ENCODE results near the gene FBLN7. TPM values are rescaled to one million over a fixed set of nuclear protein-coding genes. Genes with fewer than 3 reads are reported as not detected.

Gene FBLN7
- total and polyA plus RNA-seq, 4 donors: 0.60 to 2.4 (median 1.9) TPM

DNA sequence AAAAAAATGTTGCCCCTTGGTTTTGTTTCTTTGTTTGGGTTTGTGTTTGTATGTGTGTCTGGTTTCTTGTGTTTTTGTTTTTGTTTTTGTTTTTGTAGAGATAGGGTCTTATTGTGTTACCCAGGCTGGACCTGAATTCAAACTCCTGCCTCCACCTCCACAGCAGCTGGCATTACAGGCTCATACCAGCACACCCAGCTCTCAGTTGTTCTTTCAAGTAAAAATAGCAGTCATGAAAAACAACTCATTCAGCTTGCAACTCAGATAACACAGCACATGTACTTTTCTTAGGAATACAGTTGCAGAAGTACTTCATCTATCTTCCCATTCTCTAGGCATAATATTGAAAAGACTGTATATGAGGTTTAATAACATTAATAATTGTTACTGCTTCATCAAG lies 79.7 kb downstream of the FBLN7 start:
- Histone ChIP-seq H3K4me1 (ENCODE audit: control insufficient read depth in 4 of 4, insufficient read depth in 4 of 4, low read length in 3 of 4) (no peaks in the 10 kb centered on the region), H3K9ac (ENCODE audit: low read depth in 1 of 2, low read length in 2 of 2) (no peak overlapping the region), H3K27me3 (ENCODE audit: control insufficient read depth in 4 of 4, insufficient read depth in 4 of 4, low read length in 3 of 4) (no peaks in the 10 kb centered on the region), H3K36me3 (ENCODE audit: control insufficient read depth in 4 of 4, insufficient read depth in 3 of 4, low read depth in 1 of 4, low read length in 3 of 4) (peaks cover 2 to 8% (median 6%) of the 10 kb centered on the region in 4 donors), H3K9me3 (ENCODE audit: control insufficient read depth in 4 of 4, low read length in 3 of 4) (peaks cover 0 to 3% (median 0%) of the 10 kb centered on the region in 4 donors), H3K4me3 (ENCODE audit: low read depth in 1 of 3, low read length in 3 of 3) (no peak overlapping the region), H3K27ac (ENCODE audit: low read depth in 1 of 2, low read length in 2 of 2) (no peak overlapping the region)
- no peak for DNase-seq (ENCODE audit: low spot score)
- TF ChIP-seq SP1 (IDR thresholded peaks at IDR 0.05) (no peak), GABPA (IDR thresholded peaks at IDR 0.05 in 1 of 2, conservative IDR thresholded peaks at IDR 0.05 in 1 of 2) (no peak), NR2F2 (IDR thresholded peaks at IDR 0.05) (no peak), HNF4G (IDR thresholded peaks at IDR 0.05) (no peak), HNF4A (conservative IDR thresholded peaks at IDR 0.05) (no peak), EGR1 (IDR thresholded peaks at IDR 0.05; ENCODE audit: low read depth in 2 of 2) (no peak), FOXA1 (IDR thresholded peaks at IDR 0.05) (no peak), RAD21 (IDR thresholded peaks at IDR 0.05) (no peak), RXRA (IDR thresholded peaks at IDR 0.05) (no peak), TAF1 (conservative IDR thresholded peaks at IDR 0.05) (no peak), JUND (IDR thresholded peaks at IDR 0.05) (no peak), FOXA2 (IDR thresholded peaks at IDR 0.05) (no peak), YY1 (IDR thresholded peaks at IDR 0.05) (no peak)
- TF ChIP-seq, protein P1, sequence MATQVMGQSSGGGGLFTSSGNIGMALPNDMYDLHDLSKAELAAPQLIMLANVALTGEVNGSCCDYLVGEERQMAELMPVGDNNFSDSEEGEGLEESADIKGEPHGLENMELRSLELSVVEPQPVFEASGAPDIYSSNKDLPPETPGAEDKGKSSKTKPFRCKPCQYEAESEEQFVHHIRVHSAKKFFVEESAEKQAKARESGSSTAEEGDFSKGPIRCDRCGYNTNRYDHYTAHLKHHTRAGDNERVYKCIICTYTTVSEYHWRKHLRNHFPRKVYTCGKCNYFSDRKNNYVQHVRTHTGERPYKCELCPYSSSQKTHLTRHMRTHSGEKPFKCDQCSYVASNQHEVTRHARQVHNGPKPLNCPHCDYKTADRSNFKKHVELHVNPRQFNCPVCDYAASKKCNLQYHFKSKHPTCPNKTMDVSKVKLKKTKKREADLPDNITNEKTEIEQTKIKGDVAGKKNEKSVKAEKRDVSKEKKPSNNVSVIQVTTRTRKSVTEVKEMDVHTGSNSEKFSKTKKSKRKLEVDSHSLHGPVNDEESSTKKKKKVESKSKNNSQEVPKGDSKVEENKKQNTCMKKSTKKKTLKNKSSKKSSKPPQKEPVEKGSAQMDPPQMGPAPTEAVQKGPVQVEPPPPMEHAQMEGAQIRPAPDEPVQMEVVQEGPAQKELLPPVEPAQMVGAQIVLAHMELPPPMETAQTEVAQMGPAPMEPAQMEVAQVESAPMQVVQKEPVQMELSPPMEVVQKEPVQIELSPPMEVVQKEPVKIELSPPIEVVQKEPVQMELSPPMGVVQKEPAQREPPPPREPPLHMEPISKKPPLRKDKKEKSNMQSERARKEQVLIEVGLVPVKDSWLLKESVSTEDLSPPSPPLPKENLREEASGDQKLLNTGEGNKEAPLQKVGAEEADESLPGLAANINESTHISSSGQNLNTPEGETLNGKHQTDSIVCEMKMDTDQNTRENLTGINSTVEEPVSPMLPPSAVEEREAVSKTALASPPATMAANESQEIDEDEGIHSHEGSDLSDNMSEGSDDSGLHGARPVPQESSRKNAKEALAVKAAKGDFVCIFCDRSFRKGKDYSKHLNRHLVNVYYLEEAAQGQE (IDR thresholded peaks at IDR 0.05): no peak
- TF ChIP-seq, protein P2, sequence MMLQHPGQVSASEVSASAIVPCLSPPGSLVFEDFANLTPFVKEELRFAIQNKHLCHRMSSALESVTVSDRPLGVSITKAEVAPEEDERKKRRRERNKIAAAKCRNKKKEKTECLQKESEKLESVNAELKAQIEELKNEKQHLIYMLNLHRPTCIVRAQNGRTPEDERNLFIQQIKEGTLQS (IDR thresholded peaks at IDR 0.05): no peak
- TF ChIP-seq, protein P3, sequence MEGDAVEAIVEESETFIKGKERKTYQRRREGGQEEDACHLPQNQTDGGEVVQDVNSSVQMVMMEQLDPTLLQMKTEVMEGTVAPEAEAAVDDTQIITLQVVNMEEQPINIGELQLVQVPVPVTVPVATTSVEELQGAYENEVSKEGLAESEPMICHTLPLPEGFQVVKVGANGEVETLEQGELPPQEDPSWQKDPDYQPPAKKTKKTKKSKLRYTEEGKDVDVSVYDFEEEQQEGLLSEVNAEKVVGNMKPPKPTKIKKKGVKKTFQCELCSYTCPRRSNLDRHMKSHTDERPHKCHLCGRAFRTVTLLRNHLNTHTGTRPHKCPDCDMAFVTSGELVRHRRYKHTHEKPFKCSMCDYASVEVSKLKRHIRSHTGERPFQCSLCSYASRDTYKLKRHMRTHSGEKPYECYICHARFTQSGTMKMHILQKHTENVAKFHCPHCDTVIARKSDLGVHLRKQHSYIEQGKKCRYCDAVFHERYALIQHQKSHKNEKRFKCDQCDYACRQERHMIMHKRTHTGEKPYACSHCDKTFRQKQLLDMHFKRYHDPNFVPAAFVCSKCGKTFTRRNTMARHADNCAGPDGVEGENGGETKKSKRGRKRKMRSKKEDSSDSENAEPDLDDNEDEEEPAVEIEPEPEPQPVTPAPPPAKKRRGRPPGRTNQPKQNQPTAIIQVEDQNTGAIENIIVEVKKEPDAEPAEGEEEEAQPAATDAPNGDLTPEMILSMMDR (IDR thresholded peaks at IDR 0.05; ENCODE audit: low read depth, low read length, missing input control): no peak
- TF ChIP-seq, protein P4, sequence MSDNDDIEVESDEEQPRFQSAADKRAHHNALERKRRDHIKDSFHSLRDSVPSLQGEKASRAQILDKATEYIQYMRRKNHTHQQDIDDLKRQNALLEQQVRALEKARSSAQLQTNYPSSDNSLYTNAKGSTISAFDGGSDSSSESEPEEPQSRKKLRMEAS (IDR thresholded peaks at IDR 0.05): no peak
- TF ChIP-seq, protein P5, sequence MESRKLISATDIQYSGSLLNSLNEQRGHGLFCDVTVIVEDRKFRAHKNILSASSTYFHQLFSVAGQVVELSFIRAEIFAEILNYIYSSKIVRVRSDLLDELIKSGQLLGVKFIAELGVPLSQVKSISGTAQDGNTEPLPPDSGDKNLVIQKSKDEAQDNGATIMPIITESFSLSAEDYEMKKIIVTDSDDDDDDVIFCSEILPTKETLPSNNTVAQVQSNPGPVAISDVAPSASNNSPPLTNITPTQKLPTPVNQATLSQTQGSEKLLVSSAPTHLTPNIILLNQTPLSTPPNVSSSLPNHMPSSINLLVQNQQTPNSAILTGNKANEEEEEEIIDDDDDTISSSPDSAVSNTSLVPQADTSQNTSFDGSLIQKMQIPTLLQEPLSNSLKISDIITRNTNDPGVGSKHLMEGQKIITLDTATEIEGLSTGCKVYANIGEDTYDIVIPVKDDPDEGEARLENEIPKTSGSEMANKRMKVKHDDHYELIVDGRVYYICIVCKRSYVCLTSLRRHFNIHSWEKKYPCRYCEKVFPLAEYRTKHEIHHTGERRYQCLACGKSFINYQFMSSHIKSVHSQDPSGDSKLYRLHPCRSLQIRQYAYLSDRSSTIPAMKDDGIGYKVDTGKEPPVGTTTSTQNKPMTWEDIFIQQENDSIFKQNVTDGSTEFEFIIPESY (IDR thresholded peaks at IDR 0.05): no peak
